Kidney (tissue), 14 donors: ENCODE data around the gene PPHLN1. TPM values are rescaled to one million over a fixed set of nuclear protein-coding genes. Genes with fewer than 3 reads are reported as not detected.

Experiments
- DNase-seq, 5 donors: peaks; one replicate each; pipeline ENCODE4 v3.0.0-alpha.2; 2013 to 2020
- FAIRE-seq: peaks from 2 replicates; lab custom pipeline; 2012; peaks lifted over from hg19 to GRCh38; lab: Jason Lieb, UNC
- H3K27ac ChIP-seq, 2 donors: one replicate each; pipeline ENCODE4 v1.7.0; 2013; ENCODE audit warnings: low read depth in 2 of 2, low read length in 2 of 2, inconsistent platforms in 1 of 2
- H3K27me3 ChIP-seq: one replicate; pipeline ENCODE4 v1.7.1; 2013; ENCODE audit warnings: low read length, inconsistent platforms; ENCODE audit not compliant: control insufficient read depth, insufficient read depth
- H3K36me3 ChIP-seq, 3 donors: one replicate each; pipeline versions ENCODE4 v1.7.0 to v1.7.1; 2013; ENCODE audit warnings: low read length in 3 of 3, control low read depth in 1 of 3, inconsistent platforms in 1 of 3; ENCODE audit not compliant: insufficient read depth in 3 of 3, control insufficient read depth in 2 of 3
- H3K4me1 ChIP-seq, 3 donors: one replicate each; pipeline versions ENCODE4 v1.7.0 to v1.7.1; 2013; ENCODE audit warnings: low read length in 3 of 3, inconsistent platforms in 1 of 3, low read depth in 1 of 3; ENCODE audit not compliant: control insufficient read depth in 2 of 3, insufficient read depth in 2 of 3
- H3K4me3 ChIP-seq, 3 donors: one replicate each; pipeline versions ENCODE4 v1.7.0 to v1.8.1; 2013; ENCODE audit warnings: low read length in 3 of 3, control low read depth in 1 of 3, inconsistent platforms in 1 of 3
- H3K9ac ChIP-seq, 3 donors: one replicate each; pipeline versions ENCODE4 v1.7.0 to v1.7.1; 2013; ENCODE audit warnings: low read length in 3 of 3, control low read depth in 1 of 3, inconsistent platforms in 1 of 3
- H3K9me3 ChIP-seq, 3 donors: one replicate each; pipeline versions ENCODE4 v1.7.0 to v1.7.1; 2013; ENCODE audit warnings: low read length in 3 of 3, control low read depth in 1 of 3, inconsistent platforms in 1 of 3; ENCODE audit not compliant: control insufficient read depth in 2 of 3, insufficient read depth in 1 of 3
- CTCF ChIP-seq: IDR thresholded peaks from 3 replicates; pipeline ENCODE4 v1.5.1; 2012; ENCODE audit warnings: mild to moderate bottlenecking, moderate library complexity, borderline replicate concordance; ENCODE audit not compliant: insufficient read depth; ENCODE audit errors: extremely low read depth
- intact Hi-C: fragments of 100-400 bp; cut with DNase I; formaldehyde crosslinking; loops from one replicate; pipeline ENCODE4 v1.11.1; 2022
- polyA plus RNA-seq: library from polyadenylated mRNA; stranded (reverse); fragments of 350-450 nt; fragmentation: Illumina TruSeq; extraction: RNeasy Lipid Tissue Mini Kit (QIAGEN cat#74804); gene quantifications from one replicate; pipeline ENCODE4 v1.2.3, GENCODE V29; 2014; ENCODE audit warnings: low read depth, low replicate concordance; ENCODE audit not compliant: insufficient read depth
- total RNA-seq: library from RNA; stranded (reverse); fragmentation: NEBNext Ultra II Directional; extraction: Animal tissue kit (Norgen Biotek cat#: 25700); gene quantifications from one replicate; pipeline ENCODE4 v1.2.1, GENCODE V29; 2021
- donor health status: control.
- donor health status: control.
- donor health status: control.
- donor health status: control.
- donor health status: control.
- donor health status: DM: yes; HTN: yes; CAD: no.
- donor health status: Normal renal cell carcinoma (clear cell type).

The PPHLN1 gene
- total and polyA plus RNA-seq, 2 donors from 2014 or later: 32.0 to 51.9 TPM

- Histone ChIP-seq H3K9me3 (peaks cover 0 to 14% (median 0%) of the 10 kb centered on the region in 3 donors), H3K4me3 (no peak overlapping the region), H3K27ac (no peak overlapping the region), H3K36me3 (peaks cover 0 to 5% (median 0%) of the 10 kb centered on the region in 3 donors), H3K4me1 (no peaks in the 10 kb centered on the region), H3K27me3 (no peaks in the 10 kb centered on the region), H3K9ac (no peak overlapping the region)
- FAIRE-seq (no peak), DNase-seq (peak in 1 of 5 donors; percentile 42)
- TF ChIP-seq CTCF: no peak
- intact Hi-C loops: no loop called here
Observed at GRCh38 chr12:42447371-42447786, 121.4 kb downstream of the PPHLN1 start.

DNA sequence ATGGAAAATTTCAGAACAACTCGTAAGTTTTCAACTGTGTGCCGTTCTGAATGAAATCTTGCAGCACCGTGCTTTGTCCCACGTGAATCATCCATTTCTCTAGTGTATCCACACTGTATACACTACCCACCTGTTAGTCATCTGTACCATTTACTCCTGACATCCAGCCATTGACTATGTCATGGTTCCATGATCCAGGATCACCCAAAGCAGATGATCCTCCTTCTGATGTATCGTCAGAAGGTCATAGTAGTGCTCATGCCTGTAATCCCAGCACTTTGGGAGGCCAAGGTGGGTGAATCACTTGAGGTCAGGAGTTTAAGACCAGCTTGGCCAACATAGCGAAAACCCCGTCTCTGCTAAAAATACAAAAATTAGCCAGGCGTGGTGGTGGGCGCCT, 122.9 kb downstream of the PPHLN1 start:
- peaks cover 0 to 9% (median 0%) of the 10 kb centered on the region in 3 donors for H3K9me3 ChIP-seq
- H3K27ac ChIP-seq: no peak overlapping the region
- H3K9ac ChIP-seq: no peak overlapping the region
- no peak for DNase-seq
- H3K27me3 ChIP-seq: no peaks in the 10 kb centered on the region
- TF ChIP-seq CTCF: no peak
- intact Hi-C loops: no loop called here
- no peaks in the 10 kb centered on the region for H3K4me1 ChIP-seq
- FAIRE-seq: no peak
- no peak overlapping the region for H3K4me3 ChIP-seq
- H3K36me3 ChIP-seq: no peaks in the 10 kb centered on the region

- no peaks in the 10 kb centered on the region for H3K9me3 ChIP-seq
- no peak for FAIRE-seq
- no peak overlapping the region for H3K27ac ChIP-seq
- H3K4me1 ChIP-seq: no peaks in the 10 kb centered on the region
- no peaks in the 10 kb centered on the region for H3K27me3 ChIP-seq
- DNase-seq: no peak
- no peaks in the 10 kb centered on the region for H3K36me3 ChIP-seq
- H3K9ac ChIP-seq: no peak overlapping the region
- intact Hi-C loops: no loop called here
- no peak overlapping the region for H3K4me3 ChIP-seq
- no peak for TF ChIP-seq CTCF
Observed at GRCh38 chr12:42450248-42450647, 124.3 kb downstream of the PPHLN1 start.

DNA sequence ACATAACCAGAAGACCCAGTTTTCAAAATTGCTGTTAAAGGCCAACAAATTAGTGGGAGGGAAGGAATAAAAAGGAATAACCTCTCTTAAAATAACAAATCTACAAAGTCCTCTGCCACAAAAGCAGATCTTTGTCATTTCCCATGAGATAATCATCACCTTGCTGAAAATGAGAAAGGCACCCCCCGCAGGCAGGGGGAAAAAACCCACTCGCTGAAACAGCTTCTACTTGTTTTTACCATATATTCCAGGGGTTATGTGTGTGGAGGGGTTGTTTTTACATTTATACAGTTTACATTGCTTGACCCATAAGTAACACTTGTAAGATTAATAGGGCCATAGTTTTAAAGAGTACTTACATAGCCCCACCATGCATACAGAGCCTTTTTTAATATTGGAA, 132.6 kb downstream of the PPHLN1 start:
- Histone ChIP-seq H3K27ac (no peak overlapping the region), H3K9me3 (no peaks in the 10 kb centered on the region), H3K27me3 (no peaks in the 10 kb centered on the region), H3K9ac (no peak overlapping the region), H3K4me1 (no peaks in the 10 kb centered on the region), H3K36me3 (peaks cover 0 to 4% (median 0%) of the 10 kb centered on the region in 3 donors), H3K4me3 (no peak overlapping the region)
- no peak for TF ChIP-seq CTCF
- intact Hi-C loops: no loop called here
- DNase-seq (no peak), FAIRE-seq (no peak)
